Measurements from ENCODE around the gene MAEA.

MAEA gene

DNA sequence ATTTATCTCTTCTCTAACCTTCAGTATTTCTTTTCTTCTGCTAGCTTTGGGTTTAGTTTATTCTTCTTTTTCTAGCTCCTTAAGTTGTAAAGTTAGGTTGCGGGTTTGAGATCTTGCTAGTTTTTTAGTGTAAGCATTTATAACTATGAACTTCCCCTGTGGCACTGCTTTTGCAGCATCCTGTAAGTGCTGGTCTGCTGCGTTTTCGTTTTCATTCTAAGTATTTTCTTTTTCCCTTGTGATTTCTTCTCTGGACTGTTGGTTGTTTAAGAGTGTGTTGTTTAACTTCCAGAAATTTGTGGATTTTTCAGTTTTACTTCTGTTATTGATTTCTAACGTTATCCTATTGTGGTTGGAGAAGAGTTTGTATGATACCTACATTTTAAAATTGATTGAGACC lies 29.7 kb upstream of the MAEA start:
- TF ChIP-seq, protein P1, sequence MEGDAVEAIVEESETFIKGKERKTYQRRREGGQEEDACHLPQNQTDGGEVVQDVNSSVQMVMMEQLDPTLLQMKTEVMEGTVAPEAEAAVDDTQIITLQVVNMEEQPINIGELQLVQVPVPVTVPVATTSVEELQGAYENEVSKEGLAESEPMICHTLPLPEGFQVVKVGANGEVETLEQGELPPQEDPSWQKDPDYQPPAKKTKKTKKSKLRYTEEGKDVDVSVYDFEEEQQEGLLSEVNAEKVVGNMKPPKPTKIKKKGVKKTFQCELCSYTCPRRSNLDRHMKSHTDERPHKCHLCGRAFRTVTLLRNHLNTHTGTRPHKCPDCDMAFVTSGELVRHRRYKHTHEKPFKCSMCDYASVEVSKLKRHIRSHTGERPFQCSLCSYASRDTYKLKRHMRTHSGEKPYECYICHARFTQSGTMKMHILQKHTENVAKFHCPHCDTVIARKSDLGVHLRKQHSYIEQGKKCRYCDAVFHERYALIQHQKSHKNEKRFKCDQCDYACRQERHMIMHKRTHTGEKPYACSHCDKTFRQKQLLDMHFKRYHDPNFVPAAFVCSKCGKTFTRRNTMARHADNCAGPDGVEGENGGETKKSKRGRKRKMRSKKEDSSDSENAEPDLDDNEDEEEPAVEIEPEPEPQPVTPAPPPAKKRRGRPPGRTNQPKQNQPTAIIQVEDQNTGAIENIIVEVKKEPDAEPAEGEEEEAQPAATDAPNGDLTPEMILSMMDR (IDR thresholded peaks at IDR 0.05; ENCODE audit: insufficient read depth, low read depth, low read length, missing control alignments), result no peak
- H3K4me3 ChIP-seq (ENCODE audit: low read length), result no peak overlapping the region
- DNase-seq (ENCODE audit: low read depth), result no peak

DNA sequence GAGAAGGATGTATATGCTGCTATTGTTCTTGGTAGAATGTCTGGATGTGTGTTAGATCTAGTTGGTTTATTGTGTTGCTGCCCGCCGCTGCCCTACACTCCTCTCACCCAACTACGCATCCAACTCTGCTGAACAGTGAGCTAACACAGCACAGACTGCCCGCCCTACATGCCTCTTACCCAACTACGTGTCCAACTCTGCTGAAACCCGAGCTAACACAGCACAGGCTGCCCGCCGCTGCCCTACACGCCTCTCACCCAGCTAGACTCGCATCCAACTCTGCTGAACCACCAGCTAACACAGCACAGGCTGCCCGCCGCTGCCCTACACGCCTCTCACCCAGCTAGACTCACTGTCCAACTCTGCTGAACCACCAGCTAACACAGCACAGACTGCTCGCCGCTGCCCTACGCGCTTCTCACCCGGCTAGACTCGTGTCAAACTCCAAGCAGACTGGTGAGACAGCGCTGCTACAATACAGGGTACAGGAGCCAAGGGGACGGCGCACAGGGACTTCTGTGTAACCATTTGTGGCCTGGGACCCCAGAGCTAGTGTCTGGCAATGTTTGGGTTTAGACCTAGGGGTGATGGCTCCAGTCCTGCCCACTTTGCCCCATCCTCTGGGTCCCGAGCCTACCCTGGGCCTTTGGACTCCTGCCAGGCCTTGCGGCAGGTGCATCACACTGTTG lies 29.1 kb upstream of the MAEA start:
- no peak overlapping the region for H3K4me3 ChIP-seq (ENCODE audit: low read length)
- TF ChIP-seq, protein P1 (IDR thresholded peaks at IDR 0.05; ENCODE audit: insufficient read depth, low read depth, low read length, missing control alignments), result no peak
- no peak for DNase-seq (ENCODE audit: low read depth)

DNA sequence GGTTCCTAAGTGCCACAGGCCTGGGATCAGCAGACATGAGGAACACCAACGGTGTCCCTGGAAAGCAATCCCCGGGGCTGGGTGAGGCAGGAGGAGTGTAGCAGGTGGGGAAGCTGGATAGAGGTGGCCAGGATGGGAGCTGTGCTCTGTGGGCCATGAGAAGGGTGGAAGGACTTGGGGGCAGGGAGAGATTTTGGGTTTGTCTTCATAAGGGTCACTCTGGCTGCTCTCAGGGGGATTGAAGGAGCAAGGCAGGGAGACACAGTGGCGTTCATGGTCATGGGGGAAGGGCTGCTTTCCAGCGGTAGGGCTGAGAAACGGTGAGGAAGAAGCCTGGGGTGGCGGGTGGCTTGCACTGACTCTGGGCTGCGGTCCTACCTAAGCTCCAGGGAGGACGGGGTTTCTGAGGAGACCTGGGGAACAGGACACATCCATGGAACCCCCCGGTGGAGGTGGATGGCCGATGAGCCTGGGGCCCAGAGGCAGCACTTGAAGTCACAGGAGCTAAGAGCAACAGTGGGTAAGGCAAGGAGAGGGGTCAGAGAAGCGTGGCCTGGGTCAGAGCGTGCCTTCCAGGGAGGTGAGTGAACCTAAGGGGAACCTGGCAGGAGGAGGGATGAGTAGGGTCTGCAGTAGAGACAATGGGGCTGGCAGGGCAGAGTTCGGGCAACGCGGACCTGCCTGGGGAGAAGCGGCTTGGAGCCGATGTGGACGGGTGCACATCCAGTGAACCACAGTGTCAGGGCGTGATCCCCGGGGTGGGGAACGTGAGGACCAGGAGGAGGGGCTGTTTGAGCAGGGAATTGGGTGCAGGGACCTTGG lies 28.4 kb upstream of the MAEA start:
- no peak for DNase-seq (ENCODE audit: low read depth)
- TF ChIP-seq, protein P1 (IDR thresholded peaks at IDR 0.05; ENCODE audit: insufficient read depth, low read depth, low read length, missing control alignments), result no peak
- no peak overlapping the region for H3K4me3 ChIP-seq (ENCODE audit: low read length)

DNA sequence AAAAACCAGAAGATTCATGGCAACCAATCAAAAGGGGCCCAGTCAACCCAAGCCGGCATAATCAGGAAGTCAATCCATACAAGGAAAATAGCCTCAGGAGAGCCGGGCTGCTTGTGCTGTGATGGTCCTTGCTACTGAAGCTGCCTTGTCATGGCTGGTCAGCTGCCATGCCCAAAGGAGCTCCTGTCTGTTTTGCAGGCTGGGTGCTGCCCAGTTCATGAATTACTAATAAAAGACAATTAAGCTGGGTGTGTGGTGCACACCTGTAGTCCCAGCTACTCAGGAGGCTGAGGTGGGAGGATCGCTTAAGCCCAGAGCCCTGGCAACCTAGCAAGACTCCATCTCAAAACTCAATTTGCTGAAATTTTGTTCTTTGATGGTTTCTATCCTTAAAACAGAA lies 24.7 kb upstream of the MAEA start:
- H3K4me3 ChIP-seq (ENCODE audit: low read length), result no peak overlapping the region
- DNase-seq (ENCODE audit: low read depth), result no peak
- TF ChIP-seq, protein P1 (IDR thresholded peaks at IDR 0.05; ENCODE audit: insufficient read depth, low read depth, low read length, missing control alignments), result no peak

DNA sequence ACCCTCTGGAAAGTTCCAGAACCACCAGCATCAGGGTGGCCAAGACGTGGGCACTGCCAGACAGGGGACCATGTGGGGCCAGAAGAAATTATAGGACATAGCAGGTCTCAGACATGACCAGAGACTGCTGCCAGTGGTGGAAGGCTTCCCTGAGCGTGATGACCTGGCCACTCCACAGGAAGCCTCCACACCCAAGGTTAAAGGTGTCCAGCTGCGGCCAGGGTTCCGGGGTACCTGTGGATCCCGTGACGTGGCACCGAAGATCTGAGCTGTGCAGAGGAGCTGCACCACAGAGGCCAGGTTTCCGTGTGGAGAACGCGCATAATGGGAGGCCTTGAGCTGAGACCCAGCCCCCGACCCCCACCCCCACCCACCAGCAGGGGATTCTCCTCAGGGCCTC lies 24.3 kb upstream of the MAEA start:
- DNase-seq (ENCODE audit: low read depth), result no peak
- TF ChIP-seq, protein P1 (IDR thresholded peaks at IDR 0.05; ENCODE audit: insufficient read depth, low read depth, low read length, missing control alignments), result no peak
- H3K4me3 ChIP-seq (ENCODE audit: low read length), result no peak overlapping the region

DNA sequence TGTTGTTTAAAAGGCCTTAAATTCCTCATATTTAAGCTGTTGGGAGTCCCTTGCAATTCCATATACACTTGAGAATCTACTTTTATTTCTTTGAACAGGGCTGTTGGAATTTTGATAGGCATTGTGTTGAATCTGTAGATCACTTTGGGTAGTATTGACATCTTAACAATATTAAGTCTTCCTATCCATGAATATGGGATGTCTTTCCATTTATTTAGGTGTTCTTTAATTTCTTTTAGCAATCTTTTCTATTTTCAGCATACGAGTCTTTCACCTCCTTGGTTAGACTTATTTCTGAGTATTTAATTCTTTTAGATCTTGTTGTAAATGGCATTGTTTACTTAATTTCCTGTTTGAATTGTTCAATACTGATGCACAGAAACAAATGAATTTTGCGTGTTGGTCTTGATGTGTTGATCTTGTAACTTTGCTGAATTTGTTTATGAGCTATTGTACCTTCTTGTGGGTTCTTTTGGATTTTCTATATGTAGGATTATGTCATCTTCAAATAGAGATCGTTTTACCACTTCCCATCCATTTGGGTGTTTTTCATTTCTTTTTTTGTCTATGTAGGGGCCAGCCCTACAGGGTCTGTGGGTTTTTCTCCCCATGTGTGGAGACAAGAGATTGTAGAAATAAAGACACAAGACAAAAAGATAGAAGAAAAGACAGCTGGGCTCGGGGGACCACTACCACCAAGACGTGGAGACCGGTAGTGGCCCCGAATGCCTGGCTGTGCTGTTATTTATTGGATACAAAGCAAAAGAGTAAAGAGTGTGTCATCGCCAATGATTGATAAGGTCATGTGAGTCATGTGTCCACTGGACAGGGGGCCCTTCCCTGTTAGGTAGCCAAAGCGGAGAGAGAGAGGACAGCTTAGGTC lies 22.6 kb upstream of the MAEA start:
- TF ChIP-seq, protein P1 (IDR thresholded peaks at IDR 0.05; ENCODE audit: insufficient read depth, low read depth, low read length, missing control alignments), result no peak
- DNase-seq (ENCODE audit: low read depth), result no peak
- no peak overlapping the region for H3K4me3 ChIP-seq (ENCODE audit: low read length)

Data from epithelial cell of esophagus (primary cell).